ENCODE results near the gene ADGRE2. TPM values are rescaled to one million over a fixed set of nuclear protein-coding genes. Genes with fewer than 3 reads are reported as not detected.
"Not testable (repeated sequence)": the region's sequence is repeated elsewhere in the genome, so short reads cannot be mapped to it uniquely, and the experiment has no call there.

The ADGRE2 gene
- total RNA-seq, 1 experiment from 2014 or later = not detected

DNA sequence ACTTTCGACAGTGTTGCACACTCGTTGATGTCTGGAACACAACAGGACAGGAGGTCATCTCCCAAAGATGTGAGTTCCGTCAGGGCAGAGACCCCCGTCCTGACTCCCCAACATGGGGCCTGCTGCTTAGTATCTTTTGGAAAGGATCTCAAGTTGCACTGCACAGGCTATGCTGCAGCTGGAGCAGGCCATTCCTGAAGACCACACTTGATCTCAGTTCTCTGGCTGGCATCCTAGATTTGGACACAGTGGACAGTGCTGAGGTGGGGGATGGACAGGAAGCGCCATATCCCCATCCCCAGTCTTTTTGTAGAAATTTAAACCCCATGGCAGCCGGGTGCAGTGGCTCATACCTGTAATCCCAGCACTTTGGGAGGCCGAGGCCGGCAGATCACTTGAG lies 5.9 kb downstream of the ADGRE2 start:
- no peak overlapping the region for H3K27ac ChIP-seq
- no peaks in the 10 kb centered on the region for H3K4me1 ChIP-seq (replicated peaks)

DNA sequence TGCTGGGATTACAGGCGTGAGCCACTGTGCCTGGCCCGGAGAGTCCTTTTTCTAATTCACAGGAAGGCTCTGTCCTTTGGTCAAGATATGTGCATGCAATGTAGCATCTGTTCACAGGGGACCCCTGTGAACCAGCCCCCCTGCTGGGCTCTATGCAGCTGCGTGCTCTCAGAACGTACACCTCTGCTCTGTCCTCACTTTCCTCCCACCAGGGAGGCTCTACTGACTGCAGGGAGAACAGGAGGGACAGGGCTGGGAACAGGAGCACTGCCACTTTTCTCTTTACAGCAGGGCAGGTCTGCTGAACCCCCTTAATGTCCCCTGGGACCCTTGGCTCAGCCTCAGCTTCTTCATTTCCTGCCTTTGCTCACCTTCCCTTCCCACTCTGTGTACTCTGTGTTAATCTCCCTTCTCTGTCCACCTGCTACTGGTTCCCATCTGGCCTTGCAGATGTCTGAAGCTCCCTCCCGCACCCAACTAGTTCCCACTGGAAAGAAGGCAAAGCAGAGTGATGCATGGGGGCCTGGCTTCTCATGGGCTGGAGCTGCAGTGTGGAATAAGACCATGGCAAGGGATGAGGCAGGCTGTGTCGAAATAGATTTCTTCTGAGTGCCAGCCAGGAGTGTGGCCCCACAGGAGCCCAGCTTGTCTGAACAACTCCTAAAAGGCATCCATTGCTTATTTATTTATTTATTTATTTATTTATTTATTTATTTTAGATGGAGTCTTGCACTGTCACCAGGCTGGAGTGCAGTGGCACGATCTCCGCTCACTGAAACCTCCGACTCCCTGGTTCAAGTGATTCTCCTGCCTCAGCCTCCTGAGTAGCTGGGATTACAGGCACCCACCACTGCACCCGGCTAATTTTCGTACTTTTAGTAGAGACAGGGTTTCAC lies 7.2 kb downstream of the ADGRE2 start:
- no peaks in the 10 kb centered on the region for H3K36me3 ChIP-seq
- no peak overlapping the region for H3K4me3 ChIP-seq
- H3K27me3 ChIP-seq (replicated peaks) = no peaks in the 10 kb centered on the region; the same call in 1 of the 2 replicates
- no peak overlapping the region for H3K27ac ChIP-seq
- H3K4me1 ChIP-seq (replicated peaks) = no peaks in the 10 kb centered on the region
- peak in 1 of 2 experiments; percentile 20 for DNase-seq (ENCODE audit: low read depth in 1 of 2, low spot score in 2 of 2)
- no peaks in the 10 kb centered on the region for H3K9me3 ChIP-seq (replicated peaks)

More for the DNA sequence above, 5.9 kb downstream of the ADGRE2 start:
- no peak overlapping the region for H3K4me3 ChIP-seq
- H3K27me3 ChIP-seq (replicated peaks) = no peaks in the 10 kb centered on the region; the same call in 1 of the 2 replicates
- no peaks in the 10 kb centered on the region for H3K9me3 ChIP-seq (replicated peaks)
- DNase-seq (ENCODE audit: low read depth in 1 of 2, low spot score in 2 of 2) = peak in 1 of 2 experiments; percentile 10
- H3K36me3 ChIP-seq = no peaks in the 10 kb centered on the region

DNA sequence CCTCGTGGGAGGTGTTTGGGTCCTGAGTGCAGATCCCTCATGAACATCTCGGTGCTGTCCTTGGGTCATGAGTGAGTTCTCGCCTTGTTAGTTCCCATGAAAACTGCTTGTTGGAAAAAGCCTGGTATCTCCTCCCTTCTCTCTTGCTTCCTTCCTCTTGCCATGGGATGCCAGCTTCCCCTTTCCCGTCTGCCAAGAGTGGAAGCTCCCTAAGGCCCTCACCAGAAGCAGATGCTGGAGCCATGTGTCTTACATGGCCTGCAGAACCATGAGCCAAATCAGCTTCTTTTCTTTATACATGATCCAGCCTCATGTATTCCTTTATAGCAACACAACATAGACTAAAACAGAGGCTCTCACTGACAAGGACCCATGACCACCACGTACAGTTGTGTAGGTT lies 8.2 kb downstream of the ADGRE2 start:
- Histone ChIP-seq H3K27ac (no peak overlapping the region), H3K36me3 (no peaks in the 10 kb centered on the region), H3K4me3 (no peak overlapping the region), H3K9me3 (replicated peaks) (no peaks in the 10 kb centered on the region), H3K4me1 (replicated peaks) (no peaks in the 10 kb centered on the region), H3K27me3 (replicated peaks) (no peaks in the 10 kb centered on the region)
- no peak for DNase-seq (ENCODE audit: low read depth in 1 of 2, low spot score in 2 of 2)

DNA sequence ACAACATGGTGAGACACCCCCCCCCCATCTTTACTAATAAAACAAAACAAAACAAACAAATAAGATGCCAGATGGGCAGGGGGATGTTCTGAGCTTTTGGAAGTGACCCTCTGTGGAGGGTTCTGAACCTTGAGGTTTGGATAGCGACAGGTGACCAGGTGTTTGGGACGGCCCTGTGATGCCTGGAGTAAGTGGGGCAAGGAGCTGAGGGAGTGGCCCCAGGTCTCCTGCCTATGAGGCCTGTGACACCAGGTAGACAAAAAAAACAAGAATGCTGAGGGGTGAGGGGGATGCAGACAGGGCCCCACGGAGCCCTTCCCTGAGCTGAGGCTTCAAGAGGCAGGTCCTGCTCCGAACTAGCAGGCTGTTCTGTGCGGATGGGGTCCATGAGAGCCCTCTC lies 9.2 kb downstream of the ADGRE2 start:
- H3K4me1 ChIP-seq (replicated peaks) = no peaks in the 10 kb centered on the region
- no peak overlapping the region for H3K4me3 ChIP-seq
- no peaks in the 10 kb centered on the region for H3K36me3 ChIP-seq
- no peaks in the 10 kb centered on the region for H3K27me3 ChIP-seq (replicated peaks)
- H3K27ac ChIP-seq = no peak overlapping the region
- peak in 1 of 2 experiments; percentile 25 for DNase-seq (ENCODE audit: low read depth in 1 of 2, low spot score in 2 of 2)
- no peaks in the 10 kb centered on the region for H3K9me3 ChIP-seq (replicated peaks)

DNA sequence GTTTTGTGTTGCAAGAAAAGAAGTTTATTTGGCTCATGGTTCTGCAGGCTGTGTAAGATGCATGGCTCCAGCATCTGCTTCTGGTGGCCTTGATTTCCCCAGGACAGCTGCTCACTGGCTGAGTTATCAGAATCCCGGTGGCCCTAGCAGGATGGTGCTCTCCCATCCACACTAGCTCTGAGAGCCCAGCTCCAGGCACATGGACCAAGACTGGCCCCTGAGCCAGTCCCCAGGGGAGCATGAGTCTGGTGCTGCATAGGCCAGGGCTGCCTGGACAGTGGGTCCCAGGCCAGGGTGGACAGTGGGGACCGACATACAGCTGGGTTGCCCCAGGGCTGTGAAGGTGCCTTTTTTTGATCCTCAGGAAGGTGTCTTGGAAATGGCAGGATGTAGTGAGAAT lies 10.4 kb downstream of the ADGRE2 start:
- H3K27me3 ChIP-seq (replicated peaks) = no peaks in the 10 kb centered on the region
- H3K4me1 ChIP-seq (replicated peaks) = no peaks in the 10 kb centered on the region
- no peaks in the 10 kb centered on the region for H3K36me3 ChIP-seq
- H3K27ac ChIP-seq = no peak overlapping the region
- DNase-seq (ENCODE audit: low read depth in 1 of 2, low spot score in 2 of 2) = peak in 1 of 2 experiments; percentile 16
- no peaks in the 10 kb centered on the region for H3K9me3 ChIP-seq (replicated peaks)
- no peak overlapping the region for H3K4me3 ChIP-seq

DNA sequence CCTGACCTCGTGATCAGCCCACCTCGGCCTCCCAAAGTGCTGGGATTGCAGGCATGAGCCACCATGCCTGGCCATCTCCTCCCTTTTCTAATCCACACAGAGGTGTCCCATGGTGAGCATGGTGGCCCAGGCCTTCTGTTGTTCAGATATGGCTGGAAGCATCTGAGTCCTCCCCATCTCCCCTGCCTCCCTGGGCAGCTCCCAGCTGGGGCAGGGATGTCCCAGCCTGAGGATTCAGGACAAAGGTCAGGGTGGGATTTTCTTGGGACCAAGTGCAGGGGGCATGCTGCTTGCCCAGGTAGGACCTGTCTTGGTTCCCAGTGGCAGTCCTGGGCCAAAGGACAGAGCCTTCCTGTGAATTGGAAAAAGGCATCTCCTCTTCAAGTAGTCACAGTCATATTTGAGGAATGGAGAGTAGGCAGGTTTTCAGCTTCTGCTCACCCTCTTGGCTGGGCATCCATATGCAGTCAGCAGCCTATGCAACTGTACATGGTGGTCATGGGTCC lies 10.8 kb downstream of the ADGRE2 start:
- H3K36me3 ChIP-seq = no peaks in the 10 kb centered on the region
- no peak for DNase-seq (ENCODE audit: low read depth in 1 of 2, low spot score in 2 of 2)
- H3K27me3 ChIP-seq (replicated peaks) = no peaks in the 10 kb centered on the region
- H3K27ac ChIP-seq = no peak overlapping the region
- no peak overlapping the region for H3K4me3 ChIP-seq
- H3K4me1 ChIP-seq (replicated peaks) = no peaks in the 10 kb centered on the region
- H3K9me3 ChIP-seq (replicated peaks) = no peaks in the 10 kb centered on the region

DNA sequence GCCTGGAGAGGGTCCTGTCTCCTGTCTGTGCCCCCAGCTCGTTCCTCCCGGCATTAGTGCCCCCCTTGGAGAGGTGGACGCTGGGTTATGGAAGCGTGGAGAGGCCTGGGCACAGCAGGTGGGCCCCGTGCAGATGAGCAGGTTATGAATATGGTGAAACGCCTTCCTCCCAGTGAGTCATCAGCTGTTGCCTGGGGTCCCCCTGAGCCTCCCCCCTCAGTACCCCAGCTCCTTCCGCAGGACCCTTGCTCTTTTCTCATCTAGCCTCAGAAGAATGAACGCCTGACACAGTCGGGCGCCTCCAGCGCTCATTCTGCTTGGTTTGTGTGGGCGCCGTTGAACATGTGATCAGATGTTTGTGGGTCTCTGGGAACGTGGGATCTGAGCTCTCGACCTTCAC lies 12.5 kb downstream of the ADGRE2 start:
- not testable (repeated sequence) for H3K27ac ChIP-seq

DNA sequence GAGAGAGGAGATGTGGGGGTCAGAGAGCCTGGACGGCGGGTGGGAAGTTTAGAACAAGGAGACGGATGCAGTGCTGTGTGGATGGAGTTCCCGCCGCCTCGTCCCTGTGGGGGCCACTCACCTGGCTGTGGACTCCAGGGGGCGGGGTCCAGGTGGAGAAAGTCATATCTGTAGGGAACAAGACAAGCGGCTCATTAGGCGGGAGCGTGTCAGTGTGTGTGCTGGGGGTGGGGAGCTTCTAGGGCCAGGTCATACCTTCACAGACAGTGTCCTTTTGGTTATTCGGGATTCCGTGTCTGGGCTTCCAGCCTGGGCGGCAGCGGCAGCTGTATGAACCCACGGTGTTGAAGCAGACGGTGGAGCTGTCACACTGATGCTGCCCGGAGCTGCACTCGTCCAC lies 13.0 kb downstream of the ADGRE2 start:
- H3K4me1 ChIP-seq (replicated peaks); H3K27ac ChIP-seq; DNase-seq (ENCODE audit: low read depth in 1 of 2, low spot score in 2 of 2); H3K4me3 ChIP-seq; H3K36me3 ChIP-seq; H3K27me3 ChIP-seq (replicated peaks); H3K9me3 ChIP-seq (replicated peaks): not testable (repeated sequence)

More for the DNA sequence above, 12.5 kb downstream of the ADGRE2 start:
- not testable (repeated sequence) for H3K4me3 ChIP-seq; H3K27me3 ChIP-seq (replicated peaks); H3K4me1 ChIP-seq (replicated peaks); DNase-seq (ENCODE audit: low read depth in 1 of 2, low spot score in 2 of 2); H3K9me3 ChIP-seq (replicated peaks); H3K36me3 ChIP-seq

DNA sequence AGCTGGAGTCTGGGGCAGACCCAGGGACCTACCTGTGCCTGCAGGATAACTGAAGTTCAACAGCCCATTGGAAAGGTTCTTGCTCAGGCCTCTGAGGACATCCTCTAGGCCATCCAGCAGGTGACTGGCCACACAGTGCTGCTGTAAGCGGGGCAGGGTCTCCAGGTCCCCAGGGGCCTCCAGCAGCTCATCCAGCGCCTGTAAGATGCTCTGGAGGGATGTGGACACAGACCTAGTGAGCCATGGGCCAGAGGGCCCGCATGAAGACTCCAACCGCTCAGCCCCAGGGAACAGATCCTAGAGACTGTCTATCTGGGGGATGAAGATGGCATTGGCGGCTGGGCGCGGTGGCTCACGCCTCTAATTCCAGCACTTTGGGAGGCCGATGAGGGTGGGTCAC lies 14.0 kb downstream of the ADGRE2 start:
- no peaks in the 10 kb centered on the region for H3K4me1 ChIP-seq (replicated peaks)

DNA sequence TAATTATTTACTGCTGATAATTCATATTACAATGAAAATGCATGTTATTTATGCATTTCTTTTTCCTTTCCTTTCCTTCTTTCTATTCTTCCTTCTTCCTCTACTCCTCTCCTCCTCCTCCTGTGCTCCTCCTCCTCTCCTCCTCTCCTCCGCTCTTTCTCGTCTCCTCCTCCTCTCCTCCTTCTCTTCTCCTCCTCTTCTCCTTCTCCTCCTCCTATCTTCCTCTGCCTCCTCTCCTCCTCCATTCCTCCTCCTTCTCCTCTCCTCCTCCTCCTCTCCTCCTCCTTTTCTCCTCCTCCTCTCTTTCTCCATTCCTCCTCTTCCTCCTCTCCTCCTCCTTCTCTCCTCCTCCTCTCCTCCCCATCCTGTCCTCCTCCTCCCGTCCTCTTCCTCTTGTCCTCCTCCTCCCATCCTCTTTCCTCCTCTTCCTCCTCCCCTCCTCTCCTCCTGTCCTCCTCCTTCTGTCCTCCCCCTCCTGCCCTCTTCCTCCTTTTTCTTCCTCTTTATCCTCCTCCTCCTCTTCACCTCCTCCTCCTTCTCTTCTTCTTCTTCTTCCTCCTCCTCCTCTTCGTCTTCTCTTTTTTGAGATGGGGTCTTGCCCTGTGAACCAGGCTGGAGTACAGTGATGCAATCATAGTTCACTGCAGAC lies 14.7 kb downstream of the ADGRE2 start:
- no peak for DNase-seq (ENCODE audit: low read depth in 1 of 2, low spot score in 2 of 2)
- no peak overlapping the region for H3K27ac ChIP-seq
- H3K9me3 ChIP-seq (replicated peaks) = no peaks in the 10 kb centered on the region
- no peaks in the 10 kb centered on the region for H3K27me3 ChIP-seq (replicated peaks)
- H3K4me3 ChIP-seq = no peak overlapping the region
- H3K36me3 ChIP-seq = no peaks in the 10 kb centered on the region
- H3K4me1 ChIP-seq (replicated peaks) = no peaks in the 10 kb centered on the region

More for the DNA sequence above, 14.0 kb downstream of the ADGRE2 start:
- H3K36me3 ChIP-seq = no peaks in the 10 kb centered on the region
- H3K27ac ChIP-seq = no peak overlapping the region
- no peak overlapping the region for H3K4me3 ChIP-seq
- H3K27me3 ChIP-seq (replicated peaks) = no peaks in the 10 kb centered on the region
- no peaks in the 10 kb centered on the region for H3K9me3 ChIP-seq (replicated peaks)
- no peak for DNase-seq (ENCODE audit: low read depth in 1 of 2, low spot score in 2 of 2)

DNA sequence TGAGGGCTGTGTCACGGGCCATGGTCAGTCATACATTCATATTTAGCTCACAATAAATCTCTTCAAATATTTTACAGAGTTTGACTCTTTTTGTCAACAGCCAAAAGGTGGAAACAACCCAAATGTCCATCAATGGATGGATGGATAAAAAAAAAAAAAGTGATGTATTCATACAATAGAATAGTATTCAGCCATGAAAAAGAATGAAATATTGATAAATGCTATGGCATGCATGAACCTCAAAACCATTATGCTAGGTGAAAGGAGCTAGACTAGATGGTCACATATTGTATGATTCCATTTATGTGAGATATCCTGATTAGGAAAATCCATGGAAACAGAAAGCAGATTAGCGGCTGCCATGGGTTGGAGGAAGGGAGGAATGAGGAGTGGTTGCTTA lies 16.2 kb downstream of the ADGRE2 start:
- Histone ChIP-seq H3K9me3 (replicated peaks) (no peaks in the 10 kb centered on the region), H3K36me3 (no peaks in the 10 kb centered on the region), H3K4me1 (replicated peaks) (no peaks in the 10 kb centered on the region), H3K27ac (no peak overlapping the region), H3K4me3 (no peak overlapping the region), H3K27me3 (replicated peaks) (no peaks in the 10 kb centered on the region)
- no peak for DNase-seq (ENCODE audit: low read depth in 1 of 2, low spot score in 2 of 2)

DNA sequence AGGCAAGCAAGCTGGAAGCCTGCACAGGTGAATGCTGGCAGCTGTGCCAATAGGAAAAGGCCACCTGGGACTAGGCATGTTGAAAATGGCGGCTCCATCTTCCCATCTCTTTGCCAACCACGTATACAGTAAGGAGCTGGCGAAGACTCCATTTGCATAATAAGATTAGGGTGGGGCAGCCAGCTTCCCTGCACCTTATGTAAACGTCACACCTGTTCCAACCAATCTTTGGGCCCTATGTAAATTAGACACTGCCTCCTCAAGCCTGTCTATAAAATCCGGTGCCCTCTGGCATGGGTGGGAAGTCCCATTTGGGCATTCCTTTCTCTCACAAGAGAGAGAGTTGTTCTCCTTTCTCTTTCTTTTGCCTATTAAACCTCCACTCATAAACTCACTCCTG lies 16.8 kb downstream of the ADGRE2 start:
- no peak for DNase-seq (ENCODE audit: low read depth in 1 of 2, low spot score in 2 of 2)
- Histone ChIP-seq H3K9me3 (replicated peaks) (no peaks in the 10 kb centered on the region), H3K27ac (no peak overlapping the region), H3K4me3 (no peak overlapping the region), H3K4me1 (replicated peaks) (no peaks in the 10 kb centered on the region), H3K36me3 (no peaks in the 10 kb centered on the region), H3K27me3 (replicated peaks) (0 out of 2 replicates have a peak, but pooled peaks cover 3% of the 10 kb centered on the region)

DNA sequence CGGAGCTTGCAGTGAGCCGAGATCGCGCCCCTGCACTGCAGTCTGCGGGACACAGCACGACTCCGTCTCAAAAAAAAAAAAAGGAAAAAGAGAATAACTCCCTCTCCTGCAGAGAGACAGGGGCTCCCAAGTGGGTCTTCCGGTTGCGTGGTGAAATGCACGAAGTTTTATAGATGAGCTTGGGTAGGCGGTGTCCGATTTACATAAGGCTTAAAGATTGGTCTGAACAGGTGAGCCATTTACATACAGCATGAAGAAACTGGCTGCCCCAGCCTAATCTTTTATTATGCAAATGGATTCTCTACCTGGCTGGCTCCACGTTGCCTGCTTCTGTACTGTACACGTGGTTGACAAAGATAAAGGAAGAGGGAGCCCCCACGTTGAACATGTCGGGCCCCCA lies 19.5 kb downstream of the ADGRE2 start:
- Histone ChIP-seq H3K36me3 (no peaks in the 10 kb centered on the region), H3K27me3 (replicated peaks) (0 out of 2 replicates have a peak, but pooled peaks cover 4% of the 10 kb centered on the region), H3K4me1 (replicated peaks) (no peaks in the 10 kb centered on the region), H3K27ac (no peak overlapping the region), H3K9me3 (replicated peaks) (no peaks in the 10 kb centered on the region), H3K4me3 (no peak overlapping the region)
- DNase-seq (ENCODE audit: low read depth in 1 of 2, low spot score in 2 of 2) = no peak

DNA sequence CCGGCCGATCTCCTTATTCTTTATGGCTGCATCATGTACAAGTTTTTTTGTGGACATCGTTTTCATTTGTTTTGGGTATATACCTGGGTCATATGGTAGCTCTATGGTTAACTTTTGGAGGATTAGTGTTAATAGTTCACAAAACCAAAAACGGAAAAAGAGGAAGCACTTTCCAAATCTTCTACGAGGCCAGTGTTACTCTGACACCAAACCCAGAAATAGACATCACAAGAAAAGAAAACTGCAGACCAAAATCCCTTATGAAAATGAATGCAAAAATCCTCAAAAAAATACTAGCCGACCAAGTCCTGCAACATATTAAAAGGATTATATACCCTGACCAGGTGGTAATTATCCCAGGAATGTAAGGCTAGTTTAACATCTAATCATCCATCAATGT lies 29.8 kb downstream of the ADGRE2 start:
- no peaks in the 10 kb centered on the region for H3K36me3 ChIP-seq
- DNase-seq (ENCODE audit: low read depth in 1 of 2, low spot score in 2 of 2) = no peak
- no peak overlapping the region for H3K27ac ChIP-seq

More for the DNA sequence above, 29.8 kb downstream of the ADGRE2 start:
- H3K4me1 ChIP-seq (replicated peaks) = no peaks in the 10 kb centered on the region
- H3K9me3 ChIP-seq (replicated peaks) = no peaks in the 10 kb centered on the region
- H3K4me3 ChIP-seq = no peak overlapping the region
- H3K27me3 ChIP-seq (replicated peaks) = no peaks in the 10 kb centered on the region

Data from SJSA1 (cell line).